ENCODE data around the gene KASH5.
"Not testable (repeated sequence)": the region's sequence is repeated elsewhere in the genome, so short reads cannot be mapped to it uniquely, and the experiment has no call there.

GRCh38 chr19:49444100-49444700, 56.2 kb downstream of the KASH5 start:
- TF ChIP-seq POLR2A (IDR thresholded peaks at IDR 0.05; ENCODE audit: low read depth, low read length); CTCF (conservative IDR thresholded peaks at IDR 0.05; ENCODE audit: low read depth, low read length): not testable (repeated sequence)

All from IMR-90 (cell line).